IMR-90 (cell line): ENCODE results near the gene KLK13. TPM values are rescaled to one million over a fixed set of nuclear protein-coding genes. Genes with fewer than 3 reads are reported as not detected.

ENCODE experiments used
- ATAC-seq: fragments of 200-7000 bp; cut with Tn5 transposase; 2 replicates; pipeline ENCODE4 v1.9.1; 2020; ENCODE audit warnings: low read depth, mild to moderate bottlenecking, moderate library complexity
- BruUV-seq: library from RNA; stranded (reverse); fragments of 400-500 nt; replicated peaks from 2 replicates; lab custom pipeline; 2021; lab: Mats Ljungman, UMichigan
- CTCF ChIA-PET: fragments of 300-600 bp; formaldehyde crosslinking; extraction: SDS; loops from one replicate; lab custom pipeline; 2021; ENCODE audit warnings: antibody characterized with exemption; lab: Yijun Ruan, JAX
- POLR2A ChIA-PET: fragments of 300-600 bp; sonication (Branson Sonifier 250); formaldehyde crosslinking; loops from one replicate; lab custom pipeline; 2022; ENCODE audit warnings: antibody characterized with exemption; ENCODE audit not compliant: unreplicated experiment; lab: Charles Lee
- DNase-seq: peaks from one replicate; pipeline ENCODE4 v3.0.0; 2013
- H2AFZ ChIP-seq: replicated peaks from 2 replicates; pipeline ENCODE3; 2013; ENCODE audit warnings: low read length, mild to moderate bottlenecking; ENCODE audit not compliant: poor library complexity
- H2AK5ac ChIP-seq: 2 replicates; pipeline ENCODE4 v1.6.1; 2013; ENCODE audit warnings: low read depth, low read length, inconsistent platforms
- H2AK9ac ChIP-seq: replicated peaks from 2 replicates; pipeline ENCODE3; 2013; ENCODE audit warnings: mild to moderate bottlenecking, low read depth, low read length, moderate library complexity; ENCODE audit not compliant: poor library complexity
- H2BK120ac ChIP-seq: 2 replicates; pipeline ENCODE4 v1.6.1; 2013; ENCODE audit warnings: low read depth, low read length, inconsistent platforms
- H2BK15ac ChIP-seq: 3 replicates; pipeline ENCODE4 v1.6.1; 2013; ENCODE audit warnings: low read depth, low read length, inconsistent platforms
- H2BK20ac ChIP-seq: 2 replicates; pipeline ENCODE4 v1.6.1; 2013; ENCODE audit warnings: low read depth, mild to moderate bottlenecking, inconsistent platforms, low read length, moderate library complexity
- H2BK5ac ChIP-seq: 2 replicates; pipeline ENCODE4 v1.6.1; 2013; ENCODE audit warnings: mild to moderate bottlenecking, low read depth, low read length, inconsistent platforms; ENCODE audit not compliant: poor library complexity, severe bottlenecking
- H3K14ac ChIP-seq: replicated peaks from 2 replicates; pipeline ENCODE4 v1.6.1; 2013; ENCODE audit warnings: low read depth, low read length, inconsistent platforms
- H3K18ac ChIP-seq: 2 replicates; pipeline ENCODE4 v1.6.1; 2013; ENCODE audit warnings: low read depth, low read length, control low read depth
- H3K23ac ChIP-seq: 2 replicates; pipeline ENCODE4 v1.6.1; 2013; ENCODE audit warnings: low read depth, low read length, inconsistent platforms
- H3K27ac ChIP-seq: 2 replicates; pipeline ENCODE4 v1.5.1; 2013; ENCODE audit warnings: mild to moderate bottlenecking, control low read depth, low read length; ENCODE audit not compliant: insufficient read depth
- H3K27me3 ChIP-seq: 2 replicates; pipeline ENCODE4 v1.6.1; 2013; ENCODE audit warnings: low read length; ENCODE audit not compliant: control insufficient read depth, insufficient read depth
- H3K36me3 ChIP-seq: 2 replicates; pipeline ENCODE4 v1.6.1; 2013; ENCODE audit warnings: low read length, mixed read lengths; ENCODE audit not compliant: control insufficient read depth, insufficient read depth
- H3K4ac ChIP-seq: 2 replicates; pipeline ENCODE4 v1.6.1; 2013; ENCODE audit warnings: low read depth, low read length, inconsistent platforms
- H3K4me1 ChIP-seq: 2 replicates; pipeline ENCODE4 v1.6.1; 2013; ENCODE audit warnings: low read length, mixed read lengths; ENCODE audit not compliant: control insufficient read depth, insufficient read depth
- H3K4me2 ChIP-seq: 2 replicates; pipeline ENCODE4 v1.6.1; 2013; ENCODE audit warnings: low read depth, mild to moderate bottlenecking, control low read depth, low read length, moderate library complexity
- H3K4me3 ChIP-seq: 2 replicates; pipeline ENCODE4 v1.5.1; 2013; ENCODE audit warnings: low read depth, mild to moderate bottlenecking, control low read depth, low read length, moderate library complexity; ENCODE audit not compliant: insufficient read depth
- H3K56ac ChIP-seq: 2 replicates; pipeline ENCODE4 v1.6.1; 2013; ENCODE audit warnings: low read length, inconsistent platforms; ENCODE audit not compliant: insufficient read depth; ENCODE audit errors: extremely low read depth
- H3K79me1 ChIP-seq, 2 experiments: 2 replicates each; pipeline ENCODE4 v1.6.1; 2013; ENCODE audit warnings: low read length in 2 of 2, inconsistent platforms in 1 of 2, low read depth in 1 of 2
- H3K9ac ChIP-seq: 2 replicates; pipeline ENCODE4 v1.6.1; 2013; ENCODE audit warnings: low read depth, low read length, control low read depth
- H3K9me1 ChIP-seq: 2 replicates; pipeline ENCODE4 v1.6.1; 2013; ENCODE audit warnings: low read length, inconsistent platforms; ENCODE audit not compliant: insufficient read depth
- H3K9me3 ChIP-seq: 2 replicates; pipeline ENCODE4 v1.6.1; 2013; ENCODE audit warnings: low read length; ENCODE audit not compliant: control insufficient read depth, insufficient read depth
- H4K20me1 ChIP-seq: 2 replicates; pipeline ENCODE4 v1.6.1; 2013; ENCODE audit warnings: low read length, inconsistent platforms; ENCODE audit not compliant: insufficient read depth
- H4K5ac ChIP-seq: 2 replicates; pipeline ENCODE4 v1.6.1; 2013; ENCODE audit warnings: mild to moderate bottlenecking, low read depth, low read length, control low read depth
- H4K8ac ChIP-seq, 2 experiments: 2 replicates each; pipeline ENCODE4 v1.6.1; 2013; ENCODE audit warnings: low read depth in 2 of 2, low read length in 2 of 2, control low read depth in 1 of 2, inconsistent platforms in 1 of 2
- H4K91ac ChIP-seq: 2 replicates; pipeline ENCODE4 v1.6.1; 2013; ENCODE audit warnings: low read depth, low read length, inconsistent platforms; ENCODE audit not compliant: insufficient read depth
- BHLHE40 ChIP-seq: fragments of 150-350 bp; IDR thresholded peaks from 2 replicates; pipeline ENCODE4 v1.6.1; 2016; ENCODE audit warnings: mild to moderate bottlenecking, low read depth, low read length
- CEBPB ChIP-seq: IDR thresholded peaks from 2 replicates; pipeline ENCODE4 v1.6.1; 2012; ENCODE audit warnings: low read depth, low read length, improper control_type of control experiment
- CHD1 ChIP-seq: IDR thresholded peaks from 2 replicates; pipeline ENCODE4 v1.6.1; 2012; ENCODE audit warnings: low read depth, low read length, improper control_type of control experiment
- FOS ChIP-seq: fragments of 150-350 bp; IDR thresholded peaks from 2 replicates; pipeline ENCODE4 v1.6.1; 2016; ENCODE audit warnings: low read depth, low read length
- MAFK ChIP-seq: IDR thresholded peaks from 2 replicates; pipeline ENCODE4 v1.6.1; 2012; ENCODE audit warnings: low read depth, low read length, improper control_type of control experiment
- MXI1 ChIP-seq: IDR thresholded peaks from 2 replicates; pipeline ENCODE4 v1.6.1; 2012; ENCODE audit warnings: low read depth, mild to moderate bottlenecking, low read length, moderate library complexity, borderline replicate concordance
- NFE2L2 ChIP-seq: fragments of 150-350 bp; IDR thresholded peaks from 2 replicates; pipeline ENCODE4 v1.6.1; 2016; ENCODE audit warnings: low read depth, mild to moderate bottlenecking, low read length
- POLR2A ChIP-seq: IDR thresholded peaks from 2 replicates; pipeline ENCODE4 v1.6.1; 2012; ENCODE audit warnings: mild to moderate bottlenecking, low read depth, low read length
- RAD21 ChIP-seq: IDR thresholded peaks from 2 replicates; pipeline ENCODE4 v1.6.1; 2012; ENCODE audit warnings: low read length, improper control_type of control experiment
- RCOR1 ChIP-seq: IDR thresholded peaks from 2 replicates; pipeline ENCODE4 v1.6.1; 2012; ENCODE audit warnings: mild to moderate bottlenecking, low read length, improper control_type of control experiment; ENCODE audit not compliant: insufficient replicate concordance
- RFX5 ChIP-seq: IDR thresholded peaks from 2 replicates; pipeline ENCODE4 v1.8.0; 2012; ENCODE audit warnings: low read depth, mild to moderate bottlenecking, low read length, moderate library complexity
- SMC3 ChIP-seq: fragments of 150-350 bp; IDR thresholded peaks from 2 replicates; pipeline ENCODE4 v1.6.1; 2016; ENCODE audit warnings: low read depth, mild to moderate bottlenecking, antibody characterized with exemption, low read length, moderate library complexity
- WGBS, 2 experiments: methylation state at CpG; one replicate each; pipeline versions ENCODE4 v1.1.5 to v1.1.7; 2013; ENCODE audit warnings: missing lambda C conversion rate in 2 of 2; ENCODE audit not compliant: insufficient read length in 1 of 2; ENCODE audit errors: extremely low coverage in 2 of 2; 5-methylcytosine and 5-hydroxymethylcytosine counted together
- dilution Hi-C: fragments of 300-500 bp; cut with HindIII; formaldehyde crosslinking; loops from one replicate; pipeline ENCODE4 v1.14.3; 2018; ENCODE audit warnings: low sequenced_read_pairs; ENCODE audit not compliant: unreplicated experiment
- in situ Hi-C: fragments of 300-500 bp; cut with MboI; formaldehyde crosslinking; loops from 3 replicates; pipeline ENCODE4 v1.14.3; 2019; ENCODE audit warnings: low sequenced_read_pairs, inconsistent platforms, mixed read lengths
- intact Hi-C: fragments of 100-400 bp; cut with micrococcal nuclease; formaldehyde crosslinking; loops from 2 replicates; pipeline ENCODE4 v1.10.0; 2022
- polyA plus RNA-seq, 3 experiments: library from polyadenylated mRNA; depleted of rRNA; stranded (reverse); fragments of >200 nt; gene quantifications; 2 replicates each; pipeline ENCODE4 v1.2.3, GENCODE V29; 2012; ENCODE audit warnings: low replicate concordance in 1 of 3
- total RNA-seq: library from RNA; depleted of rRNA; stranded (reverse); fragments of >200 nt; gene quantifications from 2 replicates; pipeline ENCODE4 v1.2.3, GENCODE V29; 2012
- TF ChIP-seq, protein P1 (sequence below): conservative IDR thresholded peaks from 2 replicates; pipeline ENCODE4 v1.5.1; 2012; ENCODE audit warnings: mild to moderate bottlenecking, low read depth, low read length, improper control_type of control experiment
- TF ChIP-seq, protein P2 (sequence below): fragments of 150-350 bp; IDR thresholded peaks from 2 replicates; pipeline ENCODE4 v1.6.1; 2016; ENCODE audit warnings: low read depth, mild to moderate bottlenecking, low read length, moderate library complexity, borderline replicate concordance
- TF ChIP-seq, protein P3 (sequence below): fragments of 150-350 bp; IDR thresholded peaks from 2 replicates; pipeline ENCODE4 v1.6.1; 2017; ENCODE audit warnings: mild to moderate bottlenecking, antibody characterized with exemption, low read length, low read depth

Gene KLK13
- total and polyA plus RNA-seq, 2 of the 4 experiments (the other 2 are of a cell fraction): not detected

DNA sequence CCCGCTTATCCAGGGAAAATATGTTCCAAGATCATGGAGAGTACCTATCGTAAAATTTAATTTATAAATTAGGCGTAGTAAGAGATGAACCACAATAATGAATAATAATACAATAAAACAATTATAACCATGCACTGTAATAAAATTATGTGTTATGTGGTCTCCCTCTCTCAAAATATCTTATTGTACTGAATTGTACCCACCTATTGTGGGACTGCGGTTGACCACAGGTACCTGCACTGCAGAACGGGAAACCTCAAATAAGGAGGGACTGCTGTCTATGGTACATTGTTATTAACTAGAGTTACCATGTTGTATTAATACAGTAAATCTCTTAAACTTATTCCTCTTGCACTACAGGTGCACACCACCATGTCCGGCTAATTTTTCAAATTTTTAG lies 24.7 kb downstream of the KLK13 start:
- no peak overlapping the region for H3K56ac ChIP-seq
- H3K4me1 ChIP-seq: no peaks in the 10 kb centered on the region
- no peaks in the 10 kb centered on the region for H3K79me1 ChIP-seq
- no peaks in the 10 kb centered on the region for H3K36me3 ChIP-seq
- no peak overlapping the region for H2BK20ac ChIP-seq
- BruUV-seq: no TSS peak
- H2BK120ac ChIP-seq: no peak overlapping the region
- H2AK9ac ChIP-seq: no peak overlapping the region
- H4K8ac ChIP-seq: no peak overlapping the region
- H2AFZ ChIP-seq: no peak overlapping the region
- ATAC-seq (no peak), DNase-seq (no peak)
- H3K4me3 ChIP-seq: no peak overlapping the region
- no peak overlapping the region for H2AK5ac ChIP-seq
- no peaks in the 10 kb centered on the region for H4K20me1 ChIP-seq
- H3K23ac ChIP-seq: no peak overlapping the region
- H3K27me3 ChIP-seq: no peaks in the 10 kb centered on the region
- TF ChIP-seq RAD21 (no peak), RFX5 (no peak), CEBPB (no peak), RCOR1 (no peak), SMC3 (no peak), MAFK (no peak), NFE2L2 (no peak), POLR2A (no peak), CHD1 (no peak), BHLHE40 (no peak), FOS (no peak), MXI1 (no peak)
- TF ChIP-seq, protein P1, sequence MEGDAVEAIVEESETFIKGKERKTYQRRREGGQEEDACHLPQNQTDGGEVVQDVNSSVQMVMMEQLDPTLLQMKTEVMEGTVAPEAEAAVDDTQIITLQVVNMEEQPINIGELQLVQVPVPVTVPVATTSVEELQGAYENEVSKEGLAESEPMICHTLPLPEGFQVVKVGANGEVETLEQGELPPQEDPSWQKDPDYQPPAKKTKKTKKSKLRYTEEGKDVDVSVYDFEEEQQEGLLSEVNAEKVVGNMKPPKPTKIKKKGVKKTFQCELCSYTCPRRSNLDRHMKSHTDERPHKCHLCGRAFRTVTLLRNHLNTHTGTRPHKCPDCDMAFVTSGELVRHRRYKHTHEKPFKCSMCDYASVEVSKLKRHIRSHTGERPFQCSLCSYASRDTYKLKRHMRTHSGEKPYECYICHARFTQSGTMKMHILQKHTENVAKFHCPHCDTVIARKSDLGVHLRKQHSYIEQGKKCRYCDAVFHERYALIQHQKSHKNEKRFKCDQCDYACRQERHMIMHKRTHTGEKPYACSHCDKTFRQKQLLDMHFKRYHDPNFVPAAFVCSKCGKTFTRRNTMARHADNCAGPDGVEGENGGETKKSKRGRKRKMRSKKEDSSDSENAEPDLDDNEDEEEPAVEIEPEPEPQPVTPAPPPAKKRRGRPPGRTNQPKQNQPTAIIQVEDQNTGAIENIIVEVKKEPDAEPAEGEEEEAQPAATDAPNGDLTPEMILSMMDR: no peak
- TF ChIP-seq, protein P2, sequence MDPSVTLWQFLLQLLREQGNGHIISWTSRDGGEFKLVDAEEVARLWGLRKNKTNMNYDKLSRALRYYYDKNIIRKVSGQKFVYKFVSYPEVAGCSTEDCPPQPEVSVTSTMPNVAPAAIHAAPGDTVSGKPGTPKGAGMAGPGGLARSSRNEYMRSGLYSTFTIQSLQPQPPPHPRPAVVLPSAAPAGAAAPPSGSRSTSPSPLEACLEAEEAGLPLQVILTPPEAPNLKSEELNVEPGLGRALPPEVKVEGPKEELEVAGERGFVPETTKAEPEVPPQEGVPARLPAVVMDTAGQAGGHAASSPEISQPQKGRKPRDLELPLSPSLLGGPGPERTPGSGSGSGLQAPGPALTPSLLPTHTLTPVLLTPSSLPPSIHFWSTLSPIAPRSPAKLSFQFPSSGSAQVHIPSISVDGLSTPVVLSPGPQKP: no peak
- TF ChIP-seq, protein P3, sequence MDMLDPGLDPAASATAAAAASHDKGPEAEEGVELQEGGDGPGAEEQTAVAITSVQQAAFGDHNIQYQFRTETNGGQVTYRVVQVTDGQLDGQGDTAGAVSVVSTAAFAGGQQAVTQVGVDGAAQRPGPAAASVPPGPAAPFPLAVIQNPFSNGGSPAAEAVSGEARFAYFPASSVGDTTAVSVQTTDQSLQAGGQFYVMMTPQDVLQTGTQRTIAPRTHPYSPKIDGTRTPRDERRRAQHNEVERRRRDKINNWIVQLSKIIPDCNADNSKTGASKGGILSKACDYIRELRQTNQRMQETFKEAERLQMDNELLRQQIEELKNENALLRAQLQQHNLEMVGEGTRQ: no peak
- H4K91ac ChIP-seq: no peak overlapping the region
- H3K9me1 ChIP-seq: no peaks in the 10 kb centered on the region
- H2BK15ac ChIP-seq: no peak overlapping the region
- no peaks in the 10 kb centered on the region for H3K9me3 ChIP-seq
- no peak overlapping the region for H4K5ac ChIP-seq
- H3K14ac ChIP-seq: no peak overlapping the region
- ChIA-PET CTCF (interaction anchor here (1.0 kb wide), 1 partner anchor 20 kb away, joined by 3 read pairs; no protein-coding TSS in a partner anchor), POLR2A (no interaction called here)
- H3K18ac ChIP-seq: no peak overlapping the region
- no peak overlapping the region for H3K9ac ChIP-seq
- in situ Hi-C loops: no loop called here
- H3K4me2 ChIP-seq: no peak overlapping the region
- dilution Hi-C loops: no loop called here
- WGBS, 2 experiments: no CpG with 5 or more reads among the region's 6 CpGs
- no peak overlapping the region for H3K4ac ChIP-seq
- H2BK5ac ChIP-seq: no peak overlapping the region
- H3K27ac ChIP-seq: no peak overlapping the region
- intact Hi-C loops: no loop called here
